H1 (cell line): Measurements from ENCODE around the gene RBM19. TPM values are rescaled to one million over a fixed set of nuclear protein-coding genes. Genes with fewer than 3 reads are reported as not detected.
A peak's percentile ranks its signal among the peaks of the same experiment; 100 is the strongest.

Experiments used
- CTCF ChIA-PET: fragments of 300-600 bp; sonication (Branson Sonifier 250); formaldehyde crosslinking; loops from one replicate; lab custom pipeline; 2021; ENCODE audit not compliant: partially characterized antibody; lab: Charles Lee
- POLR2A ChIA-PET: fragments of 300-600 bp; sonication (Branson Sonifier 250); formaldehyde crosslinking; loops from one replicate; lab custom pipeline; 2021; ENCODE audit warnings: inconsistent platforms; ENCODE audit not compliant: partially characterized antibody; lab: Charles Lee
- DNase-seq, 2 experiments: peaks; one replicate each; pipeline versions ENCODE4 v3.0.0 to v3.0.0-alpha.2; 2010 to 2022; ENCODE audit warnings: low spot score in 2 of 2, low read depth in 1 of 2, mixed read lengths in 1 of 2
- FAIRE-seq: peaks from 2 replicates; lab custom pipeline; 2011; peaks lifted over from hg19 to GRCh38; lab: Jason Lieb, UNC
- H2AFZ ChIP-seq: 2 replicates; pipeline ENCODE4 v1.8.1; 2012; ENCODE audit warnings: low read length, inconsistent platforms
- H2AK5ac ChIP-seq: 2 replicates; pipeline ENCODE4 v1.6.1; 2013; ENCODE audit warnings: low read depth, low read length
- H2BK120ac ChIP-seq: replicated peaks from 2 replicates; pipeline ENCODE3; 2013; ENCODE audit warnings: low read depth, low read length, inconsistent platforms
- H2BK12ac ChIP-seq: 2 replicates; pipeline ENCODE4 v1.6.1; 2013; ENCODE audit warnings: low read depth, low read length
- H2BK15ac ChIP-seq: 2 replicates; pipeline ENCODE4 v1.6.1; 2013; ENCODE audit warnings: low read length
- H2BK20ac ChIP-seq: 2 replicates; pipeline ENCODE4 v1.6.1; 2013; ENCODE audit warnings: low read length
- H2BK5ac ChIP-seq: 2 replicates; pipeline ENCODE4 v1.6.1; 2013; ENCODE audit warnings: low read depth, low read length
- H3K14ac ChIP-seq: 2 replicates; pipeline ENCODE4 v1.6.1; 2013; ENCODE audit warnings: inconsistent platforms; ENCODE audit not compliant: insufficient read length
- H3K18ac ChIP-seq: 2 replicates; pipeline ENCODE4 v1.6.1; 2013; ENCODE audit warnings: low read length; ENCODE audit errors: extremely low read depth
- H3K23ac ChIP-seq: 2 replicates; pipeline ENCODE4 v1.6.1; 2013; ENCODE audit warnings: inconsistent platforms; ENCODE audit not compliant: insufficient read length
- H3K23me2 ChIP-seq: 2 replicates; pipeline ENCODE4 v1.6.1; 2013; ENCODE audit warnings: low read depth, low read length
- H3K27ac ChIP-seq: 2 replicates; pipeline ENCODE4 v1.6.1; 2011; ENCODE audit warnings: low read depth, low read length, inconsistent platforms
- H3K27me3 ChIP-seq, 4 experiments: replicated peaks in 1 of 4; 1 replicate in 1 of 4; 2 replicates in 3 of 4; pipeline versions ENCODE4 v1.6.1 to v1.8.1; 2011 to 2013; ENCODE audit warnings: low read length in 3 of 4, mild to moderate bottlenecking in 3 of 4, inconsistent platforms in 2 of 4, mixed read lengths in 2 of 4, moderate library complexity in 1 of 4; ENCODE audit not compliant: control insufficient read depth in 3 of 4, insufficient read depth in 3 of 4; ENCODE audit errors: extremely low read depth in 1 of 4
- H3K36me3 ChIP-seq, 4 experiments: 2 replicates each; pipeline versions ENCODE4 v1.6.1 to v1.8.1; 2011 to 2013; ENCODE audit warnings: mild to moderate bottlenecking in 4 of 4, low read length in 3 of 4, moderate library complexity in 2 of 4, control low read depth in 1 of 4, inconsistent platforms in 1 of 4; ENCODE audit not compliant: insufficient read depth in 4 of 4, control insufficient read depth in 2 of 4
- H3K4ac ChIP-seq: replicated peaks from 2 replicates; pipeline ENCODE3; 2013; ENCODE audit warnings: low read length, low read depth, mixed read lengths, inconsistent platforms; ENCODE audit not compliant: insufficient read length
- H3K4me1 ChIP-seq, 4 experiments: replicated peaks in 1 of 4; 1 replicate in 1 of 4; 2 replicates in 3 of 4; pipeline versions ENCODE4 v1.6.1 to v1.8.1; 2011 to 2013; ENCODE audit warnings: low read length in 3 of 4, inconsistent platforms in 2 of 4, mixed read lengths in 1 of 4; ENCODE audit not compliant: insufficient read depth in 4 of 4, control insufficient read depth in 3 of 4
- H3K4me2 ChIP-seq, 2 experiments: 2 replicates each; pipeline versions ENCODE4 v1.6.1 to v1.8.1; 2011 to 2013; ENCODE audit warnings: low read depth in 2 of 2, low read length in 2 of 2, control low read depth in 1 of 2, inconsistent platforms in 1 of 2, mild to moderate bottlenecking in 1 of 2; ENCODE audit not compliant: insufficient read depth in 1 of 2
- H3K4me3 ChIP-seq, 4 experiments: fragments of 200-600, 300-600 bp in 1 of 4; sonication (generic), shearing (Covaris generic), sonication (Bioruptor Twin) in 1 of 4; 2 replicates each; pipeline versions ENCODE4 v1.5.1 to v1.8.1; 2011 to 2016; ENCODE audit warnings: low read length in 4 of 4, low read depth in 3 of 4, control low read depth in 2 of 4, inconsistent platforms in 2 of 4, mild to moderate bottlenecking in 2 of 4, mixed read lengths in 1 of 4, moderate library complexity in 1 of 4; ENCODE audit not compliant: insufficient read depth in 2 of 4; ENCODE audit errors: extremely low read depth in 1 of 4
- H3K56ac ChIP-seq: replicated peaks from 2 replicates; pipeline ENCODE3; 2013; ENCODE audit warnings: low read depth, mild to moderate bottlenecking, mixed read lengths, low read length, inconsistent platforms; ENCODE audit not compliant: insufficient read length
- H3K79me1 ChIP-seq: 2 replicates; pipeline ENCODE4 v1.6.1; 2013; ENCODE audit warnings: low read depth, low read length, control low read depth
- H3K79me2 ChIP-seq, 2 experiments: 2 replicates each; pipeline versions ENCODE4 v1.6.1 to v1.8.1; 2012 to 2013; ENCODE audit warnings: low read length in 2 of 2, mild to moderate bottlenecking in 2 of 2, inconsistent platforms in 1 of 2; ENCODE audit not compliant: insufficient read depth in 2 of 2, control insufficient read depth in 1 of 2
- H3K9ac ChIP-seq, 4 experiments: replicated peaks in 1 of 4; 1 replicate in 1 of 4; 2 replicates in 3 of 4; pipeline versions ENCODE4 v1.6.1 to v1.8.1; 2011 to 2013; ENCODE audit warnings: low read depth in 3 of 4, low read length in 3 of 4, control low read depth in 2 of 4, mild to moderate bottlenecking in 2 of 4, moderate library complexity in 2 of 4, inconsistent platforms in 1 of 4; ENCODE audit errors: extremely low read depth in 1 of 4
- H3K9me3 ChIP-seq, 2 experiments: 2 replicates each; pipeline versions ENCODE4 v1.6.1 to v1.8.1; 2012 to 2013; ENCODE audit warnings: mild to moderate bottlenecking in 2 of 2, moderate library complexity in 2 of 2, control low read depth in 1 of 2, inconsistent platforms in 1 of 2, low read depth in 1 of 2, low read length in 1 of 2, mixed read lengths in 1 of 2; ENCODE audit not compliant: insufficient read depth in 2 of 2
- H4K20me1 ChIP-seq, 2 experiments: replicated peaks in 1 of 2; 2 replicates each; pipeline versions ENCODE3 to v1.8.1; 2011 to 2013; ENCODE audit warnings: inconsistent platforms in 2 of 2, low read length in 2 of 2, mild to moderate bottlenecking in 1 of 2; ENCODE audit not compliant: insufficient read depth in 2 of 2, control insufficient read depth in 1 of 2
- H4K5ac ChIP-seq: 2 replicates; pipeline ENCODE4 v1.6.1; 2013; ENCODE audit warnings: low read length, low read depth, mixed read lengths, inconsistent platforms; ENCODE audit not compliant: insufficient read length
- H4K8ac ChIP-seq: 2 replicates; pipeline ENCODE4 v1.8.0; 2013; ENCODE audit warnings: mild to moderate bottlenecking, moderate library complexity, low read length, inconsistent platforms; ENCODE audit not compliant: insufficient read depth; ENCODE audit errors: extremely low read depth
- H4K91ac ChIP-seq: replicated peaks from 2 replicates; pipeline ENCODE3; 2013; ENCODE audit warnings: low read length, mixed read lengths, inconsistent platforms; ENCODE audit not compliant: insufficient read length
- BRCA1 ChIP-seq: IDR thresholded peaks from 2 replicates; pipeline ENCODE4 v1.6.1; 2012; ENCODE audit warnings: low read depth, low read length, improper control_type of control experiment
- RXRA ChIP-seq: IDR thresholded peaks from 2 replicates; pipeline ENCODE4 v1.6.1; 2011; ENCODE audit warnings: low read depth, mild to moderate bottlenecking, low read length, moderate library complexity; ENCODE audit not compliant: insufficient read depth
- SIN3A ChIP-seq, 2 experiments: IDR thresholded peaks in 1 of 2; conservative IDR thresholded peaks in 1 of 2; 2 replicates each; pipeline ENCODE4 v1.6.1; 2011 to 2012; ENCODE audit warnings: low read length in 2 of 2, improper control_type of control experiment in 1 of 2, low read depth in 1 of 2, mild to moderate bottlenecking in 1 of 2
- SP4 ChIP-seq: IDR thresholded peaks from 2 replicates; pipeline ENCODE4 v1.6.1; 2012; ENCODE audit warnings: low read length, inconsistent platforms
- WGBS, 2 experiments: shearing (Covaris generic) in 1 of 2; methylation state at CpG; one replicate each; pipeline versions ENCODE4 v1.1.6 to v1.1.7; 2013 to 2015; ENCODE audit warnings: low lambda C conversion rate in 2 of 2, mixed read lengths in 2 of 2, inconsistent platforms in 1 of 2, low coverage in 1 of 2, missing lambda C conversion rate in 1 of 2; ENCODE audit not compliant: insufficient replicate concordance in 2 of 2, insufficient coverage in 1 of 2, insufficient read length in 1 of 2; ENCODE audit errors: extremely low coverage in 1 of 2, missing lambda C conversion rate in 1 of 2; 5-methylcytosine and 5-hydroxymethylcytosine counted together
- polyA plus RNA-seq, 7 experiments: library from polyadenylated mRNA; depleted of rRNA in 3 of 7; stranded (reverse) in 5 of 7; unstranded in 2 of 7; fragments of >200 nt in 5 of 7; fragments of 200-250 nt in 2 of 7; gene quantifications; 1 replicate in 5 of 7; 2 replicates in 1 of 7; 4 replicates in 1 of 7; pipeline versions ENCODE4 v1.2.1 to v1.2.3, GENCODE V29; 2011 to 2013; ENCODE audit warnings: missing spikeins in 2 of 7, mixed read lengths in 2 of 7
- total RNA-seq: library from RNA; stranded (reverse); fragmentation: NEBNext Ultra II Directional; extraction: Animal tissue kit (Norgen Biotek cat#: 25700); gene quantifications from 2 replicates; pipeline ENCODE4 v1.2.1, GENCODE V29; 2021
- TF ChIP-seq, protein P1 (sequence below), 3 experiments: IDR thresholded peaks; 1 replicate in 2 of 3; 2 replicates in 1 of 3; pipeline versions ENCODE4 v1.5.1 to v1.6.1; 2011; ENCODE audit warnings: low read length in 3 of 3, mild to moderate bottlenecking in 3 of 3, inconsistent platforms in 2 of 3, low read depth in 1 of 3, moderate library complexity in 1 of 3; ENCODE audit not compliant: insufficient read depth in 1 of 3; ENCODE audit errors: control extremely low read depth in 1 of 3

The RBM19 gene
- total and polyA plus RNA-seq, 2 of the 8 experiments (the other 6 are each of a cell fraction or from before 2014, with no cell fraction given), result 23.4 to 61.9 TPM

DNA sequence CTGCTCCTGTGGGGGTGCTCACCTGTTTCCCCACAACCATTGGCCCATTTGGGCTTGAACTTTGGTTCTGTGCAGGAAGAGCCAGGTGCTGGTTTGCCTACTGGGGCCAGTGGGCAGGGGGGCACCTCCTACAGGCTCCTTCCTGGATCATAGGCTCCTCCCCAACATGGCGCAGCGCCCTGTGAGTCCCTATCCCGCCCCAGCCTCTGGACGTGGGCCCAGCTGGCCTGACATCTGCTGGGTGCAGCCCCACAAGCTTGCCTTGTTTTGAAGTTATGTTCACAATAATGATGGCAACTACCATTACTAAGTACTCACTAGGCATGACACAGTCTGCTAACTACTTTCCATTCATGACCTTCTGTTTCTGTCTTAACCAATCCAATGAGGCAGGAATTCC, 147.8 kb downstream of the RBM19 start:
- H4K91ac ChIP-seq, result no peak overlapping the region
- H2AFZ ChIP-seq, result no peak overlapping the region
- H2BK15ac ChIP-seq, result no peak overlapping the region
- no peak overlapping the region for H2BK12ac ChIP-seq
- H3K9ac ChIP-seq, result no peak overlapping the region
- no peak overlapping the region for H3K27ac ChIP-seq
- no peak overlapping the region for H3K14ac ChIP-seq
- no peaks in the 10 kb centered on the region for H3K23me2 ChIP-seq
- H3K56ac ChIP-seq, result no peak overlapping the region
- no peaks in the 10 kb centered on the region for H4K20me1 ChIP-seq
- H4K8ac ChIP-seq, result no peak overlapping the region
- peaks cover 0 to 5% (median 4%) of the 10 kb centered on the region in 4 experiments; a peak in 5 of 7 replicates for H3K4me1 ChIP-seq
- H2BK5ac ChIP-seq, result no peak overlapping the region
- H2BK120ac ChIP-seq, result no peak overlapping the region
- TF ChIP-seq, protein P1, sequence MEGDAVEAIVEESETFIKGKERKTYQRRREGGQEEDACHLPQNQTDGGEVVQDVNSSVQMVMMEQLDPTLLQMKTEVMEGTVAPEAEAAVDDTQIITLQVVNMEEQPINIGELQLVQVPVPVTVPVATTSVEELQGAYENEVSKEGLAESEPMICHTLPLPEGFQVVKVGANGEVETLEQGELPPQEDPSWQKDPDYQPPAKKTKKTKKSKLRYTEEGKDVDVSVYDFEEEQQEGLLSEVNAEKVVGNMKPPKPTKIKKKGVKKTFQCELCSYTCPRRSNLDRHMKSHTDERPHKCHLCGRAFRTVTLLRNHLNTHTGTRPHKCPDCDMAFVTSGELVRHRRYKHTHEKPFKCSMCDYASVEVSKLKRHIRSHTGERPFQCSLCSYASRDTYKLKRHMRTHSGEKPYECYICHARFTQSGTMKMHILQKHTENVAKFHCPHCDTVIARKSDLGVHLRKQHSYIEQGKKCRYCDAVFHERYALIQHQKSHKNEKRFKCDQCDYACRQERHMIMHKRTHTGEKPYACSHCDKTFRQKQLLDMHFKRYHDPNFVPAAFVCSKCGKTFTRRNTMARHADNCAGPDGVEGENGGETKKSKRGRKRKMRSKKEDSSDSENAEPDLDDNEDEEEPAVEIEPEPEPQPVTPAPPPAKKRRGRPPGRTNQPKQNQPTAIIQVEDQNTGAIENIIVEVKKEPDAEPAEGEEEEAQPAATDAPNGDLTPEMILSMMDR (IDR thresholded peaks at IDR 0.05; ENCODE audit: control extremely low read depth in 1 of 3, insufficient read depth in 1 of 3, low read depth in 1 of 3, low read length in 3 of 3), result no peak
- 0 out of 4 replicates have a peak, but pooled peaks of 1 of the 2 experiments have one; percentile 7 for TF ChIP-seq SIN3A (conservative IDR thresholded peaks at IDR 0.05 in 1 of 2, IDR thresholded peaks at IDR 0.05 in 1 of 2; ENCODE audit: low read depth in 1 of 2, low read length in 2 of 2)
- no peak for TF ChIP-seq SP4
- TF ChIP-seq BRCA1, result no peak
- no peak for TF ChIP-seq RXRA
- H3K23ac ChIP-seq, result no peak overlapping the region
- no peak overlapping the region for H3K4me3 ChIP-seq
- H3K4ac ChIP-seq, result no peak overlapping the region
- H3K36me3 ChIP-seq, result 0 out of 8 replicates have a peak, but pooled peaks cover 0 to 2% (median 0%) of the 10 kb centered on the region in 4 experiments
- H2BK20ac ChIP-seq, result no peak overlapping the region
- no peak overlapping the region; the same call in 1 of the 2 replicates for H3K18ac ChIP-seq
- no peak for FAIRE-seq
- H3K27me3 ChIP-seq, result no peaks in the 10 kb centered on the region
- no peaks in the 10 kb centered on the region for H3K79me2 ChIP-seq
- no peak overlapping the region for H2AK5ac ChIP-seq
- no peak for DNase-seq
- no peaks in the 10 kb centered on the region for H3K79me1 ChIP-seq
- WGBS, 2 experiments, result 89% methylated on average over 4 of the region's 4 CpGs; no CpG with 5 or more reads in 1 of the 2 experiments
- H3K9me3 ChIP-seq, result no peaks in the 10 kb centered on the region
- no peak overlapping the region for H3K4me2 ChIP-seq
- ChIA-PET POLR2A (interaction anchor here (0.7 kb wide), 1 partner anchor 120 kb away, joined by 3 read pairs; no protein-coding TSS in a partner anchor), CTCF (interaction anchor here (0.6 to 4.9 kb wide), 20 partner anchors 13 to 1956 kb away, joined by 3 to 31 read pairs (median 4); no protein-coding TSS in a partner anchor)
- no peak overlapping the region for H4K5ac ChIP-seq
